GM06990 (cell line): ENCODE data around the gene SLC35A2.

Experiments used
- DNase-seq: peaks from one replicate; pipeline ENCODE4 v3.0.0-alpha.2; 2011; ENCODE audit not compliant: insufficient read length; ENCODE audit errors: extremely low read depth
- H3K27me3 ChIP-seq: replicated peaks from 2 replicates; pipeline ENCODE4 v1.6.0; 2011; ENCODE audit warnings: low read length; ENCODE audit not compliant: control insufficient read depth, insufficient read depth
- H3K36me3 ChIP-seq: 2 replicates; pipeline ENCODE4 v1.5.1; 2011; ENCODE audit warnings: low read length; ENCODE audit not compliant: control insufficient read depth, insufficient read depth
- H3K4me3 ChIP-seq: replicated peaks from 2 replicates; pipeline ENCODE4 v1.5.1; 2011; ENCODE audit warnings: low read depth, mild to moderate bottlenecking, control low read depth, low read length
- CTCF ChIP-seq: IDR thresholded peaks from 2 replicates; pipeline ENCODE4 v1.5.1; 2011; ENCODE audit warnings: low read length, control low read depth, mild to moderate bottlenecking, inconsistent platforms; ENCODE audit not compliant: insufficient read depth, poor library complexity, severe bottlenecking

Gene SLC35A2

DNA sequence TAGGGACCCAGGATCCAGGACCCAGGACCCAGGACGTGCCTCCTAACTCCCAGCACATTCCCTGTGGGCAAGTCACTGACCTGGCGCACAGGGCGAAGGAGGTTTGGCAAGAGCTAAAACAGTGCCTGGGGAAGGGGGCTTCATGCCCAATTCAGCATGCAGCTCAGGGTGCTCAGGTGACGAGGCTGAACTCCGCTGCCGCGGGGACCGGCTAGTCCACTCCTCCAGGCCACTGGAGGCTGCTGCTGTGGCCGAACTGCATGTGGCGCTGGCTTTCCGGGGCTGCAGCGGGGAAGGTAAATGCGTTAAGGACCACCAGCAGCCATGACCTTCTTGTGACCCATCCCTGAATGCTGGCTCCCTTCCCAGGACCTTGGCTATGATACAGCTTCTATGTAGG, 12.3 kb upstream of the SLC35A2 start:
- Histone ChIP-seq H3K4me3 (no peak overlapping the region), H3K27me3 (no peaks in the 10 kb centered on the region), H3K36me3 (peaks cover 4% of the 10 kb centered on the region)
- no peak for DNase-seq
- no peak for TF ChIP-seq CTCF

DNA sequence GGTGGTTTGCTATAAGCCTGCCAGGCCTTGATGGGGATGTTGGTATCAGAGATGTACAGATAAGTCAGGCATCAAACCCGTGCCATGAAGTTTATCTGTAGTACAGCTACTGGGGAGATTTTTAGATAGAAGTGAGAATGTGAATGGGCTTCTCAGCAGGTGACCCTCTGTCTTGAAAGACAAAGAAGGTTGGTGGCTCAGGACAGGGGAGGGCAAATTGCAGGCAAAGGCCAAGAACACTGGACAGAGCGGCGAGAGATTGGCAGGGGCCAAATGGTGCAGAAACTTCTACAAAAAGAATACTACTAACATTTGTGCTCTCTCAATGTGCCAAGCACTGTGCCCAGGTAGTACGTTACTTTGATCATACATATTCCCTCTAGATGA, 9.3 kb upstream of the SLC35A2 start:
- H3K4me3 ChIP-seq: no peak overlapping the region
- TF ChIP-seq CTCF: no peak
- peaks cover 3% of the 10 kb centered on the region for H3K36me3 ChIP-seq
- H3K27me3 ChIP-seq: no peaks in the 10 kb centered on the region
- no peak for DNase-seq

GRCh38 chrX:48919947-48920717, 8.7 kb upstream of the SLC35A2 start:
- no peak for DNase-seq
- H3K27me3 ChIP-seq: no peaks in the 10 kb centered on the region
- TF ChIP-seq CTCF: no peak
- peaks cover 4% of the 10 kb centered on the region for H3K36me3 ChIP-seq
- H3K4me3 ChIP-seq: peak overlapping the region; percentile 55

GRCh38 chrX:48919360-48919841, 8.0 kb upstream of the SLC35A2 start:
- Histone ChIP-seq H3K27me3 (no peaks in the 10 kb centered on the region), H3K36me3 (peaks cover 8% of the 10 kb centered on the region), H3K4me3 (peak overlapping the region; percentile 55)
- TF ChIP-seq CTCF: no peak
- DNase-seq: no peak

- Histone ChIP-seq H3K27me3 (no peaks in the 10 kb centered on the region), H3K4me3 (peak within 1 kb of the TSS; percentile 67), H3K36me3 (peaks cover 13% of the 10 kb centered on the region)
- no peak for TF ChIP-seq CTCF
- DNase-seq: peak; percentile 92
These were observed 7.3 kb upstream of the SLC35A2 start, which contains the start of gene PIM2 for GRCh38 chrX:48918643-48919340. Gene PIM2, minus strand, starts transcription at chrX:48919024. Its CDS starts 190 bp downstream, at chrX:48918834.
